Endothelial cell of hepatic sinusoid (primary cell): ENCODE data around the gene CDIP1.

Source experiments
- in situ Hi-C: cut with HindIII; loops from 2 replicates; pipeline ENCODE4 v1.10.0; 2017; ENCODE audit warnings: low sequenced_read_pairs

CDIP1 gene

DNA sequence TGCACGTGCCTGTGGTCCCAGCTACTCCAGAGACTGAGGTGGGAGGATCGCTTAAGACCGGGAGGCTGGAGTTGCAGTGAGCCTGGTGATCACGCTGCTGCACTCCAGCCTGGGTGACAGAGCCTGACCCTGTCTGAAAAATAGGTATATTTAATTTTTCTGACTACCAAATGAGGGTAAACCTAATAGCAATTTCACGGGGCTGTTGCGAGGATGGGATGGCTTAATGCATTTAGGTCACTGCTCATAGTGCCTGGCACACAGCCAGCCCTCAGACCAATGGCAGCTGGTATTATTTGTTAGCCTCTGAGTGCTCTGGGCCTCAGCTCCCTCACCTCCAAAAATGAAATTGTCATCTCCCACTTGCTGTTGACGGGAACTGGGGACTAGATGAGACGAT, 5.9 kb upstream of the CDIP1 start:
- in situ Hi-C loops = no loop called here

- in situ Hi-C loops = no loop called here
Observed at GRCh38 chr16:4539716-4540284, 1.2 kb upstream of the CDIP1 start.

DNA sequence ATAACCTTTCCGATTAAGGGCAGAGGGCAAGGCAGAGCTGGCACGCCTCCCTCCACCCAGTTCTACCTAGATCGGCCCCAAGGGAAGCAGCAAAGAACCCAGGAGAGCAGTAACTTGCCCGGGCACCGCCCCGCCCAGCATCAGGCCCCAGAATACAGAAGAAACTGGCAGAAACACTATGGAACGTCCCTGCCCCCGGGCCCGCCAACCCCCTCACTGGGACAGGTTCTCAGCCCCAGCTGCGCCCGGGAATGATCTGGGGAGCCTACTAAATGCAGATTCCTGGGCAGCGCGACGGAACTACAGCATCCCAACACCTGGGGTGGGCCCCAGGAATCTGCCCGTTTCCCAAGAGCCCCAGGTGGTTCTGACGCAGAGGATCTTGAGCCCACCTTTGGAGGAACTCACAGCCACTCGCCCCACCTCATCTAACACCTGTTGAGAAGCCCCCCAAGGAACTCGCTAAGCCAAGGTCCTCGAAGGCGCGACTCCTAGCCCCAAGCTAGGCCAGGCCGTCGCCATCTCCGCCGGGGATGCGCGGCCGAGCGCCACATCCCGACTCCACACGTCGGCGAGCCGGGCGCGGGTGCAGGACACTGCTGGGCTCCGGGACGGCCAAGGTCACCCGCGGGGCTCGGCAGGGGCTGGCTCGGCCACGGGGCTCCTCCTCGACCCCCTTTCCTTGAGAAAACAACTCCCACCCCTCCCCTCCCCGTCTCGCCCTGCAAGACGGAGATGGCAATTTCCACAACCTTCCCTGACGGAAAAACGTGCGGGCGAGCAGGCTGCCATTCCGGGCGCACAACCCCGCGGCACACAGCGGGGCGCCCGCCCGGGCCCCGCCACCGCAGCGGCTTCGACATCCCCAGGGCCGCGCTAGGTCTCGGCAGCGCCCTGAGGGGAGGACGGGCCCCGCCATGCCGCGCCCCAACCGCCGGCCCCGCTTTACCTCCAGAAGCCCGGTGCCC, 913 bp downstream of the CDIP1 start:
- in situ Hi-C loops = no loop called here

- in situ Hi-C loops = no loop called here
Observed at GRCh38 chr16:4536391-4537106, 2.0 kb downstream of the CDIP1 start.

GRCh38 chr16:4535627-4536108, 2.9 kb downstream of the CDIP1 start:
- in situ Hi-C loops = no loop called here

- in situ Hi-C loops = no loop called here
Observed at GRCh38 chr16:4534151-4534790, 4.3 kb downstream of the CDIP1 start.

GRCh38 chr16:4533490-4533889, 5.1 kb downstream of the CDIP1 start:
- in situ Hi-C loops = no loop called here

GRCh38 chr16:4532238-4532637, 6.3 kb downstream of the CDIP1 start:
- in situ Hi-C loops = no loop called here

DNA sequence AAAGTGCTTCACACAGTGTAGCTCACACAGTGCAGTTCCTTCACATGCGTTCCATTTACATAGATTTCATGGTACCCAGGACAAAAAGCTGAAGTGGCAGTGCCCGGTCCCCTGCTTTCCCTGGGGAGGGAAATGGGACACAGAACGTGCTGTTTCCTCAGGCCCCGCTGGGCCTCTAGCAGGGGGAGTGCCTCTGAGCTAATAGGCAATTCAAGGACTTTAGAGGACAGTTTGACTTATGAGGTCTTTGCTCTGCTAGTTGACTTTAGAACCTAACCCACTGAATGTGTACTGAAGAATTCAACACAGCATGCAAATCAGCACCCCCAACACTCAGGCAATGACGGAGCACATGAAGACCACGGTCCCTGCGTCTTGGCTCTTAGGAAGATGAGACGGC, 6.8 kb downstream of the CDIP1 start:
- in situ Hi-C loops = no loop called here

- in situ Hi-C loops = no loop called here
Observed at GRCh38 chr16:4529085-4530060, 9.2 kb downstream of the CDIP1 start.

DNA sequence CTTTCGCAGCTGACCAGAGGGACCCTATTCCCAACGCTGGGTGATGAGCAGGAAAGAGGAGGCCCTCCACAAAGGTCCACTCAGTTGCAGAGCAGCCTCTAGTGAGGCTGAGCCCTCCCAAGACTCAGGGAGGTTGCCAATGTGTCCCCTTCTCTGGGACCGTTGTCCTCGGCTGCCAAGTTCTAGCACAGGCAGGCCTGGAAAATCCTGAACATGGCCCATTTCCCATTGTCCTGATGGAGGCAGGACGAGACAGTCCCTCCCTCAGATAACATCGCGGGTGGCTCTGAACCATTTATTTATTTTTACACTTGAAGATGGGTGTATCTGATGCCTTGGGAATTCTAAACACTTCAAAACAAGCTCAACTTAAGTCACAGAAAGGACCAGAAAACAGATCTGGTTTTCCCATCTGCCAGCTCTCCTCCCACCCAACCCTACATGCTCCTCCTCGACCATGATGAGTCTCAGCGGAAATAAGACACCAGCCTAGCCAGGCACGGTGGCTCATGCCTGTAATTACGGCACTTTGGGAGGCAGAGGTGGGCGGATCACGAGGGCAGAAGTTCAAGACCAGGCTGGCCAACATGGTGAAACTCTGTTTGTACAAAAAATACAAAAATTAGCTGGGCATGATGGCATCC, 12.8 kb downstream of the CDIP1 start:
- in situ Hi-C loops = no loop called here

DNA sequence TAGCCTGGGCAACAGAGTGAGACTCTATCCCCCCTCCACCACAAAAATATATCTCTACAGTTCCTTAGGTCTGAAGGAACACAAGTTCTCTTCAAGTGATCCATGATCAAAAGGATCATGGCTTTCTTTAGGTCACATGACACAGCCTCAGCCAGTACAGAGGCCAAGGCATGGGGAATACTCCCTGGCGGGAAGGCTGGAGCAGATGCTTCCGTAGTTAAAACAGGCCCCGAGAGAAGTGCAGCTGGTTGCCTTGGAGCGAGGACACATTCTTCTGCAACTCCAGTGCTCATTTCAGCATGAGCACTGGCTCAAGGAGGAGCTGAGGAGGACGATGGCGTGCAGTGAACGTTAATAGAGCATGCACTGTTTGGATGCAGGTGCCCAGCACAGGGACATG, 13.5 kb downstream of the CDIP1 start:
- in situ Hi-C loops = no loop called here

DNA sequence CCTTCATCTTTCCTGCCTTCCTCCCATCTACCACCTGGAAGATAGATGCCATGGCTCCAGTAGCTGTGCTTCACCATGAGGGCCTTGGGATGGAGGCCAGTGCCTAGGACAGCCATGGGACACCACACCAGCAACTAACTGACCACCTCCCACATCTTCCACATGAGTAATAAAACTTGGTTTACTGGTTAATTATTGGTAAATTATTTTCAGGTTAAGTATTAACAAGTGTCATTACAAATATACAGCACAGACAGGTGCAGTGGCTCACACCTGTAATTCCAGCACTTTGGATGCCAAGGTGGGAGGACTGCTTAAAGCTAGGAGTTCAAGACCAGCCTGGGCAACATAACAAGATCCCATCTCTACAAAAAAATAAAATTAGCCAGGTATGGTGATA, 14.0 kb downstream of the CDIP1 start:
- in situ Hi-C loops = loop anchor here (5.0 kb wide), 1 partner anchor 83 kb away; no protein-coding TSS in a partner anchor

DNA sequence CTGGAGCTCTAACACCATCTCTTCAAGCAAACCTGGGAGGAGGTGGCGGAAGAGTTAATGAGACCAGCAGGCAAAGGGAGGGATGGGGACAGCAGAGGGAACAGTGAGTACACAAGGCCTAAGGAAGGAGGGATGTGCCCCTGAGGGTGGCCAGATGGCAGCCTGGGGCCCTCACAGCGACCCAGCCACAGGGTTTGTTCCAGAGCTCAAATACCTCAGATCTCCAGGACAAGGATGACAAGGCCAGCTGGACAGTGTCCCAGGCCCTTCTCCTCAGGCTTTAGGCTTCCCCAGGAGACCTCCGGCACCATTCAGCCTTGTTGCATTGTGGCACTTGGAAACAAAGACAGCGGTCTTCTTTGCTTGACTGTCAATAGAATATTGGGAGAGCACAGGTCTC, 14.9 kb downstream of the CDIP1 start:
- in situ Hi-C loops = loop anchor here (5.0 kb wide), 1 partner anchor 84 kb away; no protein-coding TSS in a partner anchor

DNA sequence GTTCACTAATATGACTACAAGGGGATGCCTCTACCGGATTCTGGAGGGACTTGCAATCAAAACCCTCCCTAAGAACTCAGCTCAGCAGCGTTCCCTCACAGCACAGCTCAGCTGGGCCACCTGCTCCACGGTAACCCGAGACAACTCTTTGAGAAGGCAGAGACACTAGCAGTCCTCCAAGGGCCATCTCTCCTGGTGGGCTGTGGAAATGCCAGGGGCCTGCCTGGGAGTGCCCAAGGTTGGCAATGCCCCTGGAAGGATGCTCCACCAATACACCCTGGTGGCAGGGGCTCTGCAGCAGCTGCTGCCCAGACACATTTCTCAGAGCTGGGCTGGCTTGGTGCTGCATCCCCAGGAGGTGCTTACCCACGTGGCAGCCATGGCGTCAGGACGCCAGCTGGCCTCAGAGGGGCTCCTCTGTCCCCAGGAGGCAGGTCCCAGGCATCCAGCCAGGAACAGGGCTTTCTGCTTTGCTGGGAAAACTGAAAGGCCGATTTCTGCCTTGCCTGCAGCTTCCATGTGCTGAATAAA, 16.5 kb downstream of the CDIP1 start:
- in situ Hi-C loops = loop anchor here (5.0 kb wide), 1 partner anchor 85 kb away; no protein-coding TSS in a partner anchor

- in situ Hi-C loops = loop anchor here (5.0 kb wide), 1 partner anchor 86 kb away; no protein-coding TSS in a partner anchor
Observed at GRCh38 chr16:4520913-4521312, 17.7 kb downstream of the CDIP1 start.

- in situ Hi-C loops = loop anchor here (5.0 kb wide), 1 partner anchor 88 kb away; no protein-coding TSS in a partner anchor
Observed at GRCh38 chr16:4519274-4520058, 19.1 kb downstream of the CDIP1 start.
